PC-3 (cell line): ENCODE measurements around the gene KANSL3. TPM values are rescaled to one million over a fixed set of nuclear protein-coding genes. Genes with fewer than 3 reads are reported as not detected.

ENCODE experiments used
- ATAC-seq: fragments of 200-7000 bp; cut with Tn5 transposase; 2 replicates; pipeline ENCODE4 v1.9.1; 2020; ENCODE audit warnings: mild to moderate bottlenecking, moderate library complexity
- BruUV-seq: library from RNA; stranded (reverse); fragments of 400-500 nt; replicated peaks from 2 replicates; lab custom pipeline; 2021; lab: Mats Ljungman, UMichigan
- CTCF ChIA-PET: fragments of 300-600 bp; sonication (Branson Sonifier 250); formaldehyde crosslinking; loops from one replicate; lab custom pipeline; 2022; ENCODE audit warnings: antibody characterized with exemption; lab: Charles Lee
- POLR2A ChIA-PET: fragments of 300-600 bp; sonication (Branson Sonifier 250); formaldehyde crosslinking; loops from one replicate; lab custom pipeline; 2022; ENCODE audit warnings: antibody characterized with exemption; ENCODE audit not compliant: unreplicated experiment; lab: Charles Lee
- DNase-seq: peaks from one replicate; pipeline ENCODE4 v3.0.0-alpha.2; 2015
- H2AFZ ChIP-seq: fragments of 300-600 bp; sonication (generic); 2 replicates; pipeline ENCODE4 v1.6.0; 2016; ENCODE audit warnings: antibody characterized with exemption, low read length
- H3F3A ChIP-seq: fragments of 300-600 bp; sonication (generic); one replicate; pipeline ENCODE4 v1.6.0; 2017; ENCODE audit warnings: antibody characterized with exemption, low read length, control low read depth, mild to moderate bottlenecking; ENCODE audit not compliant: unreplicated experiment
- H3K27ac ChIP-seq: fragments of 300-600 bp; sonication (generic); 2 replicates; pipeline ENCODE4 v1.5.1; 2016; ENCODE audit warnings: mild to moderate bottlenecking, low read length
- H3K27me3 ChIP-seq: fragments of 300-600 bp; sonication (generic); 2 replicates; pipeline ENCODE4 v1.6.1; 2016; ENCODE audit warnings: low read length, mixed read lengths
- H3K36me3 ChIP-seq: fragments of 300-600 bp; sonication (generic); 2 replicates; pipeline ENCODE4 v1.6.1; 2016; ENCODE audit warnings: low read depth, mixed run types, low read length, mixed read lengths
- H3K4me1 ChIP-seq: fragments of 300-600 bp; sonication (generic); 2 replicates; pipeline ENCODE4 v1.5.1; 2016; ENCODE audit warnings: low read length; ENCODE audit not compliant: insufficient read depth
- H3K4me2 ChIP-seq: fragments of 300-600 bp; sonication (generic); 2 replicates; pipeline ENCODE4 v1.6.0; 2016; ENCODE audit warnings: low read length
- H3K4me3 ChIP-seq: fragments of 300-600 bp; sonication (generic); 2 replicates; pipeline ENCODE4 v1.5.1; 2016; ENCODE audit warnings: mild to moderate bottlenecking, low read length, mixed read lengths
- H3K79me2 ChIP-seq: fragments of 300-600 bp; sonication (generic); 2 replicates; pipeline ENCODE4 v1.6.1; 2017; ENCODE audit warnings: low read length, mixed read lengths
- H3K9ac ChIP-seq: fragments of 300-600 bp; sonication (generic); 2 replicates; pipeline ENCODE4 v1.6.0; 2016; ENCODE audit warnings: mild to moderate bottlenecking, low read length
- H3K9me2 ChIP-seq: fragments of 300-600 bp; sonication (generic); replicated peaks from 2 replicates; pipeline ENCODE4 v1.6.1; 2016; ENCODE audit warnings: mixed run types, low read length, mixed read lengths
- H3K9me3 ChIP-seq: fragments of 300-600 bp; sonication (generic); 2 replicates; pipeline ENCODE4 v1.6.1; 2016; ENCODE audit warnings: low read length, mixed read lengths
- H4K20me1 ChIP-seq: fragments of 300-600 bp; sonication (generic); 2 replicates; pipeline ENCODE4 v1.6.1; 2016; ENCODE audit warnings: low read length, mixed read lengths
- EZH2 ChIP-seq: fragments of 300-600 bp; sonication (generic); IDR thresholded peaks from one replicate; pipeline ENCODE4 v1.6.1; 2017; ENCODE audit warnings: antibody characterized with exemption, mild to moderate bottlenecking, low read length; ENCODE audit not compliant: unreplicated experiment
- EZH2phosphoT487 ChIP-seq: fragments of 300-600 bp; sonication (generic); IDR thresholded peaks from 2 replicates; pipeline ENCODE4 v1.6.1; 2018; ENCODE audit warnings: mild to moderate bottlenecking, antibody characterized with exemption, low read length, borderline replicate concordance
- intact Hi-C: fragments of 100-400 bp; cut with micrococcal nuclease; formaldehyde crosslinking; loops from 2 replicates; pipeline ENCODE4 v1.9.0; 2023
- total RNA-seq: library from RNA; depleted of rRNA; stranded (reverse); fragments of >200 nt; gene quantifications from 2 replicates; pipeline ENCODE4 v1.2.3, GENCODE V29; 2014
- TF ChIP-seq, protein P1 (sequence below): fragments of 300-600 bp; sonication (generic); conservative IDR thresholded peaks from 2 replicates; pipeline ENCODE4 v1.5.1; 2017; ENCODE audit warnings: antibody characterized with exemption, low read depth, mild to moderate bottlenecking, low read length

KANSL3 gene
- total RNA-seq, 1 experiment from 2014 or later: 30.6 TPM

DNA sequence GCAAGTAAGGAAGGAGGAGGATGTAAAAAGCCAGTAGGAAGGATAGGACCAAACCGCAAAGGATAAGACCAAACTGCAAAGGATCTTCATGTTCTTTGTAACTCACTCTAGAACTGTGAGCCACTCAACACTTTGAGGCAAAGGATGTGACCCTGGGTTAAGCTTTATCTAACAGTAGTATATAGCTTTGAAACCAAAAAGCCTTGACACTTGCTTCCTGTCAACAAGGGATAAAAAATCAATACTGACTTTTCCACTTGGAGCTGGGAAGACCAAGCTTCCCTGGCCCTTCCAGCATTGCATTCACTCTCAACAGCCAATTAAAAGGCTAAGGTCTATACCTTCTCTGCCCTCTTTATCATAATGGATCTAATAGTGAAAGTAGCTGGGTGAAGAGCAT is 22.0 kb downstream of the KANSL3 start:
- Histone ChIP-seq H3K4me3 (no peak overlapping the region), H3K9me2 (no peaks in the 10 kb centered on the region), H3K4me2 (no peak overlapping the region), H3K4me1 (no peaks in the 10 kb centered on the region), H3K36me3 (peaks cover 45% of the 10 kb centered on the region), H4K20me1 (no peaks in the 10 kb centered on the region), H3K9ac (no peak overlapping the region), H3F3A (no peaks in the 10 kb centered on the region), H2AFZ (no peak overlapping the region), H3K79me2 (no peaks in the 10 kb centered on the region), H3K27ac (no peak overlapping the region), H3K27me3 (no peaks in the 10 kb centered on the region), H3K9me3 (no peaks in the 10 kb centered on the region)
- ChIA-PET CTCF (no interaction called here), POLR2A (no interaction called here)
- intact Hi-C loops: no loop called here
- DNase-seq (no peak), ATAC-seq (no peak)
- TF ChIP-seq, protein P1, sequence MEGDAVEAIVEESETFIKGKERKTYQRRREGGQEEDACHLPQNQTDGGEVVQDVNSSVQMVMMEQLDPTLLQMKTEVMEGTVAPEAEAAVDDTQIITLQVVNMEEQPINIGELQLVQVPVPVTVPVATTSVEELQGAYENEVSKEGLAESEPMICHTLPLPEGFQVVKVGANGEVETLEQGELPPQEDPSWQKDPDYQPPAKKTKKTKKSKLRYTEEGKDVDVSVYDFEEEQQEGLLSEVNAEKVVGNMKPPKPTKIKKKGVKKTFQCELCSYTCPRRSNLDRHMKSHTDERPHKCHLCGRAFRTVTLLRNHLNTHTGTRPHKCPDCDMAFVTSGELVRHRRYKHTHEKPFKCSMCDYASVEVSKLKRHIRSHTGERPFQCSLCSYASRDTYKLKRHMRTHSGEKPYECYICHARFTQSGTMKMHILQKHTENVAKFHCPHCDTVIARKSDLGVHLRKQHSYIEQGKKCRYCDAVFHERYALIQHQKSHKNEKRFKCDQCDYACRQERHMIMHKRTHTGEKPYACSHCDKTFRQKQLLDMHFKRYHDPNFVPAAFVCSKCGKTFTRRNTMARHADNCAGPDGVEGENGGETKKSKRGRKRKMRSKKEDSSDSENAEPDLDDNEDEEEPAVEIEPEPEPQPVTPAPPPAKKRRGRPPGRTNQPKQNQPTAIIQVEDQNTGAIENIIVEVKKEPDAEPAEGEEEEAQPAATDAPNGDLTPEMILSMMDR: no peak
- no peak for TF ChIP-seq EZH2phosphoT487
- TF ChIP-seq EZH2: no peak
- no TSS peak for BruUV-seq

DNA sequence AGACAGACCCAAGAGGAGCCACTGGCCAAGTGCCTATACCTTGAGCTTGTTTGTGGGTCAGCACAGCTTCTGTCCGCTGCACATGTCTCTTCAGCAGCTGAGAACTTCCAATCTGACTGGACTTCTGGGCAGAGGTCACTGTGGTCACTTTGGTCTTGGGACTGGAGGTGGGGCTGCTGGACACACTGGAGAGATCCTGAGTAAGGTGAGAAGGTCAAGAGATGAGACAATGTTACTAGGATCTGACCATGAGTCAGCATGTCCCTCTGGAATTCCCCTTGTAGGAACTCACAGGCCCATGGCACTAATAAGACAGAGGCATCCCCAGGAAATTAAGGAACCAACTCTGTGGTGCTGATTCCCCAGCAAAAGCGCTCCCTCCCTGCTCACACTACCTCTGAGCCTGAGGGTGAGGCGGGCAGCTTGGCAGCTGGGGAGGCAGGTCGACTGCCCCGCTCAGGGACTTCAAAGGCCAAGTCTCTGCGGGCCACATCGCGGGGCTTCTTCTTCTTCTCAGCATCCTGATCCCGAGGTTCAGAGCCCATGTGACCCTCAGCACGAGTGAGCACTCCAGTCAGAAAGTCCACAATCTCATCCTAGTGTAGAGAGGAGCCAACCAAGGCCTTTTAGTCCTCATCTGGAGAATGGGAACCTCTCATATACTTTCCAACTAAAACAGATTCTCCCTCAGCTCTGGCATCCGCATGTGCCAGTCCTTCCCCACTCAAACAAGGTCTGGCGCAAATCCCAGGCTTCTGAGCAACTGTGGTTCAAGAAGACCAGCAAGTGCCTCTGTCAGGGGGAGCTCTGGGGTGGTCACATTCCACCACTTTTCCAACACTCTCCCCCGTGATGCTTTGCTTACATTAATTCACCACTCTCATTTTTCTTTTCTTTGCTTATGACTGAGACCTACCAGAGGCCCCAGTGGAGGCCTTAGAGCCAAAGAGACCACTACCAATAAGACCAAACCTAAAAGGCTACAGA is 29.4 kb downstream of the KANSL3 start:
- Histone ChIP-seq H3K79me2 (no peaks in the 10 kb centered on the region), H3K36me3 (peaks cover 90% of the 10 kb centered on the region), H2AFZ (no peak overlapping the region), H3K9me3 (no peaks in the 10 kb centered on the region), H3K9ac (no peak overlapping the region), H3K4me1 (no peaks in the 10 kb centered on the region; the same call in 1 of the 2 replicates), H3K9me2 (no peaks in the 10 kb centered on the region), H3K4me2 (no peak overlapping the region), H3K27me3 (no peaks in the 10 kb centered on the region), H4K20me1 (no peaks in the 10 kb centered on the region), H3F3A (no peaks in the 10 kb centered on the region), H3K4me3 (no peak overlapping the region), H3K27ac (no peak overlapping the region)
- ATAC-seq: no peak
- POLR2A ChIA-PET: no interaction called here
- intact Hi-C loops: no loop called here
- CTCF ChIA-PET: no interaction called here
- TF ChIP-seq, protein P1: no peak
- TF ChIP-seq EZH2: no peak
- TF ChIP-seq EZH2phosphoT487: no peak
- DNase-seq: no peak
- BruUV-seq: no TSS peak

DNA sequence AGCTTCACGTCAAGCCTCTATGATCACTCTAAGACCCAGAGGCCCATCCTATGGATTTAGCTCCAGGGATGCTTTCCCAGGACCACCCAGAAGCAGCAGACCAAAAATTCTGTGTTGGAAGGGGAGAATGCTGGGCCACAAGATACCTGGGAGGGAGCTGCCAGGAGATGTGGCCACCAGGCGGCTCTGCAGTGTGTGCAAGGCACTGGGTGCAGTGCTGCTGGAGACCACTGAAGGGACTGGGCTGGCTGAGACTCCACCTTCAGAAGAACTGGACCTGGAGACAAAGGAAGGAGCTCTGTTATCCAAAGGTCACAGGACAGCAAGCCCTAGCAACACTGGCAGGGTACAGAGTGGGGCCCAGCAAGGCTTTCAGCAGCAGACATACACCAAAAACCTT is 34.0 kb downstream of the KANSL3 start:
- no peak overlapping the region for H2AFZ ChIP-seq
- no peaks in the 10 kb centered on the region for H3K9me2 ChIP-seq
- ATAC-seq: peak; percentile 49; the same call in 1 of the 2 replicates
- no peak for DNase-seq
- no peaks in the 10 kb centered on the region; the same call in 1 of the 2 replicates for H3K4me1 ChIP-seq
- intact Hi-C loops: no loop called here
- H3K36me3 ChIP-seq: peaks cover 89% of the 10 kb centered on the region
- ChIA-PET POLR2A (no interaction called here), CTCF (no interaction called here)
- no peaks in the 10 kb centered on the region for H4K20me1 ChIP-seq
- H3K27ac ChIP-seq: no peak overlapping the region
- TF ChIP-seq EZH2phosphoT487 (no peak), EZH2 (no peak)
- TF ChIP-seq, protein P1: peak; percentile 44; the same call in 1 of the 2 replicates
- no peak overlapping the region for H3K4me3 ChIP-seq
- H3K79me2 ChIP-seq: no peaks in the 10 kb centered on the region
- no TSS peak for BruUV-seq
- H3K27me3 ChIP-seq: no peaks in the 10 kb centered on the region
- H3K9me3 ChIP-seq: no peaks in the 10 kb centered on the region
- H3K9ac ChIP-seq: no peak overlapping the region
- H3F3A ChIP-seq: no peaks in the 10 kb centered on the region
- no peak overlapping the region for H3K4me2 ChIP-seq
